ENCODE data around the gene SLC4A9. TPM values are rescaled to one million over a fixed set of nuclear protein-coding genes. Genes with fewer than 3 reads are reported as not detected.

SLC4A9 gene
- total RNA-seq, 4 donors from 2014 or later = 0.12 to 0.74 (median 0.19) TPM; not detected in 1

DNA sequence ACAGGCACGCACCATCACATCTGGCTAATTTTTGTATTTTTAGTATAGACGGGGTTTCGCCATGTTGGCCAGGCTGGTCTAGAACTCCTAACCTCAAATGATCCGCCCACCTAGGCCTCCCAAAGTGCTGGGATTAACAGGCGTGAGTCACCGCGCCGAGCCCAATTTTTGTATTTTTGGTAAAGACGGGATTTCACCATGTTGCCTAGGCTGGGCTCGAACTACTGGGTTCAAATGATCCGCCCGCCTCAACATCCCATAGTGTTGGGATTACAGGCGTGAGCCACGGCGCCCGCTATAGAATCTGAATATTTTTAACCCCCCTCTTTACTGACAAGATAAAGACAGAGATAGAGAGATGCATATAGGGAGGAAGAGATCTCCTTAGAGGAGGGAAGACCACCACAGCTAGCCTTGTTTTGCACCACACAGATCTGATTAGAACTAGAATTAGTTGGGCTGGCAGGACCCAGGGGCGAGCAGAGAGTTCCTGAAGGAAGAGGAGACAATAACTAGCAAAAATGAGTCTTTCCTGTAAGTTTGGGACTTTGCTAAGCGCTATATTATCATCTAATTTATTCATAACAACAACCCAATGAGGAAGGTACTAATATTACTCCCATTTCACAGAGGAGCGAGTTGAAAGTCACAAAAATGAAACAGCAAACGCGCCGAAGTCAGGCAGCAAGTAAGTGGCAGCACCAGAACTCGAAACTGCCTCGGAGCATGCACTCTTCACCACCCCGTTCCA lies 40.2 kb downstream of the SLC4A9 start:
- TF ChIP-seq, protein P1, sequence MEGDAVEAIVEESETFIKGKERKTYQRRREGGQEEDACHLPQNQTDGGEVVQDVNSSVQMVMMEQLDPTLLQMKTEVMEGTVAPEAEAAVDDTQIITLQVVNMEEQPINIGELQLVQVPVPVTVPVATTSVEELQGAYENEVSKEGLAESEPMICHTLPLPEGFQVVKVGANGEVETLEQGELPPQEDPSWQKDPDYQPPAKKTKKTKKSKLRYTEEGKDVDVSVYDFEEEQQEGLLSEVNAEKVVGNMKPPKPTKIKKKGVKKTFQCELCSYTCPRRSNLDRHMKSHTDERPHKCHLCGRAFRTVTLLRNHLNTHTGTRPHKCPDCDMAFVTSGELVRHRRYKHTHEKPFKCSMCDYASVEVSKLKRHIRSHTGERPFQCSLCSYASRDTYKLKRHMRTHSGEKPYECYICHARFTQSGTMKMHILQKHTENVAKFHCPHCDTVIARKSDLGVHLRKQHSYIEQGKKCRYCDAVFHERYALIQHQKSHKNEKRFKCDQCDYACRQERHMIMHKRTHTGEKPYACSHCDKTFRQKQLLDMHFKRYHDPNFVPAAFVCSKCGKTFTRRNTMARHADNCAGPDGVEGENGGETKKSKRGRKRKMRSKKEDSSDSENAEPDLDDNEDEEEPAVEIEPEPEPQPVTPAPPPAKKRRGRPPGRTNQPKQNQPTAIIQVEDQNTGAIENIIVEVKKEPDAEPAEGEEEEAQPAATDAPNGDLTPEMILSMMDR (IDR thresholded peaks at IDR 0.05) = no peak
- ATAC-seq (ENCODE audit: low FRiP score) (no peak), DNase-seq (ENCODE audit: low spot score) (no peak)

- ATAC-seq (ENCODE audit: low FRiP score) (peak; percentile 92), DNase-seq (ENCODE audit: low spot score) (peak; percentile 71)
- TF ChIP-seq, protein P1 (IDR thresholded peaks at IDR 0.05) = no peak
These were observed 40.9 kb downstream of the SLC4A9 start for GRCh38 chr5:140400730-140401361.

GRCh38 chr5:140401362-140402257 lies 41.6 kb downstream of the SLC4A9 start, which contains the start of gene ANKHD1:
ANKHD1 (plus strand) TSS chr5:140401833; CDS start chr5:140401968, 135 bp downstream.
- peak; percentile 97 for ATAC-seq (ENCODE audit: low FRiP score)
- TF ChIP-seq, protein P1 (IDR thresholded peaks at IDR 0.05) = peak in 1 of 3 donors; percentile 51

DNA sequence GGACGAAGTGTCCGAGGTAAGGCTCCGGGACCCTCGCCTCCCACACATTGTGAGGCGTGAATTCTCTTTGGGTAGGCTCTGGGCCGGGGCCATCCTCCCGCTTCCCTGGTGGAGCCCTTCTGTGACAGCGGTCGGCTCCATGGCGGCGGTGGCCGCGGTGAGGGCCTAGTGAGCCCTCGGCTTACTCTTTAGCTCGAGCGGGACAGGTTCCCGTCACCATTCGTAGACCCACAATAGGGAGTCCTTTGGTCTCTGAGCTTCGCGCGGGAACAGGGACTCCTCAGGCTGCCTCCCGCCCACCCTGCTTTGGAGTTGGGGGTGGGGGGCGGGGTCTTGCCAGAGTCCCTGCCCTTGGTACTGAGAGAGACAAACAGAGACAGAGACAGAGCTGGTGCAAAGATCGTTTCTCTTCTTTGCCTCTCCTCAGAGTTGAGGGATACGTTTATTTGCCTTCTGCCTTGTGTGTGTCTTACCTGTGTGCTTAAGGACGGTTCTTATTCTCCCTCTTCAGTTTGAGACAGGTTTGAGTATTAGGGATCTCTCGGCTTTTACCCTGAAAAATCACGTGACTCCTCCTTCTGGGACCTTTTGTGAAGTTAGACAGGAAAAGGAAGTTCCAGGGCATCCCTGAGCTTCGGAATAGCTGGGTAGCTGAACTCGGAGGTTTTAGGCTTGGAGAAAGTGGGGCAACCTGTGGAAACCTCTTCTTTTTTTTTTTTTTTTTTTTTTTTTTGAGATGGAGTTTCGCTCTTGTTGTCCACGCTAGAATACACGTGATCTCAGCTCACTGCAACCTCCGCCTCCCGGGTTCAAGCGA lies 42.5 kb downstream of the SLC4A9 start:
- TF ChIP-seq, protein P1 (IDR thresholded peaks at IDR 0.05) = no peak
- no peak for ATAC-seq (ENCODE audit: low FRiP score)
- DNase-seq (ENCODE audit: low spot score) = no peak

More at GRCh38 chr5:140401362-140402257, 41.6 kb downstream of the SLC4A9 start, which contains the start of gene ANKHD1:
- peak; percentile 97 for DNase-seq (ENCODE audit: low spot score)

DNA sequence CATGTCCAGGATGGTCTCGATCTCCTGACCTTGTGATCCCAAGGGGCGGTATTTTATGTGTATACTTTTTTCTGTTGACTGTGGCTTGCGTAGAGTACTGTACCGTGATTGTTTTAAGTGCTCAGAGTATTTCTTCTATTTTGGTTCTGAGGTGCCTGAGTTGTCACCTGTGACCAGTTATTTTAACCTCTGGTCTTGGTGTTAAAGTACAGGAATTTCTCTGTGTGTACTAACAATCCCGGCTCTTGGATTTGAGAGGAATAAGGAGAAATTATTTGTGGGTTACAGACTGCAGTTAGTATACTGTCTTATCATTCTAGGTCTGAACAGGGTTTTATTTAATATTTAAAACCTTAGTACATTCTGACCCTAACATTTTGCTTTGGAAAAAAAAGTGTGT lies 43.6 kb downstream of the SLC4A9 start:
- ATAC-seq (ENCODE audit: low FRiP score) (no peak), DNase-seq (ENCODE audit: low spot score) (no peak)
- TF ChIP-seq, protein P1 (IDR thresholded peaks at IDR 0.05) = no peak

DNA sequence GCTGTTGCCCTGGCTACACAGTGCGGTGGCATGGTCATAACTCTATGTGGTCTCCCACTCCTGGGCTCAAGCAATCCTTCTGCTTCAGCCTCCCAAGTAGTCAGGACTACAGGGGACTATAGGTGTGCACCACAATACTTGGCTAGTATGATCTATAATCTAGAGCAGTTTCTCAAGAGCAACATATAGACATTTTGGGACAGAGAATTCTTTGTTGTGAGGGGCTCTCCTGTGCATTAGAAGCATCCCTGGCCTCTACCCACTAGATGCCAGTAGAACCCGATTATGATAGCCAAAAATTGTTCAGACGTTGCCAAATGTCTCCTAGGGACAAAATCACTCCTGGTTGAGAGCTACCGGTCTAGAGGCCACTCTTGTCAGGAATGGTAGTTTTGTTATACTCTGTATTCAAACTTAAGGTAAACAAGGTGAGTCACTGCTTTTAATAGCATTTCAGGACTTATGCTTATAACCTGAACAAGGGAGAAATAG lies 48.8 kb downstream of the SLC4A9 start:
- TF ChIP-seq, protein P1 (IDR thresholded peaks at IDR 0.05) = no peak
- ATAC-seq (ENCODE audit: low FRiP score) (peak; percentile 59), DNase-seq (ENCODE audit: low spot score) (no peak)

Data from omental fat pad (tissue), 4 donors.